Suppressor macrophage treated with lipopolysaccharide for 1 hour (primary cell): ENCODE results near the gene NPLOC4.
"Not testable (repeated sequence)": the region's sequence is repeated elsewhere in the genome, so short reads cannot be mapped to it uniquely, and the experiment has no call there.

Experiments used
- DNase-seq, 3 donors: peaks; one replicate each; pipeline ENCODE4 v3.0.0-alpha.2; 2020 to 2022

NPLOC4 gene

DNA sequence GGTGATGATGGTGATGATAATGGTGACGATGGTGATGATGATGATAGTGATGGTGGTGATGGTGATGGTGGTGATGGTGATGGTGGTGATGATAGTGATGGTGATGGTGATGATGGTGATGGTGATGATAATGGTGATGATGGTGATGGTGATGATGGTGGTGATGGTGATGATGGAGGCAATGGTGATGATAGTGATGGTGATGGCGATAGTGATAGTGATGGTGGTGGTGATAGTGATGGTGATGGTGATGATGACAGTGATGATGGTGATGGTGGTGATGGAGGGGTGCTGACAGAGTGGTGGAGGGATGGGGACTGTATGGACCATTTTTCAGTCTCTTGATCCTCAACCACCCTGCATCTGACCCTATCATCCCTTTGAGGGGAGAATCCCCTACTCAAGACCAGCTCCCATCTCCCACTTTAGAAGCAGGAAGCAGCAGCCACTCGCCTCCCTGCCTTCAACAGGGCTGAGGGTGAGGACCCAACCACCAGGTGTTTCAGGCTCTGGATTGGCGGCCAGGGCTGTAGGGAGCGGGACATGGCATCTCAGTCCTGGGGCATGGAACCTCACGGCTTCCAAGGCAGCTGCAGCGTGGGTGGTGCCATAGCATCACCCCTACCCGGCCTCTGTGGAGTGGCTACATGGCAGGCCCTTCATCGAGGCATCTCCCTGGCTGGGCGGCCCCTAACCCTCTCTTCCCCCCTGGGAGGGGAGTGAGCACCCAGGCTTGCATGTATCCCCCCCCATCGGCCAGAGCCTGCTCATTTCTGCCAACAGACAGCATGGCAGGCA is 104.2 kb downstream of the NPLOC4 start:
- DNase-seq, result no peak

DNA sequence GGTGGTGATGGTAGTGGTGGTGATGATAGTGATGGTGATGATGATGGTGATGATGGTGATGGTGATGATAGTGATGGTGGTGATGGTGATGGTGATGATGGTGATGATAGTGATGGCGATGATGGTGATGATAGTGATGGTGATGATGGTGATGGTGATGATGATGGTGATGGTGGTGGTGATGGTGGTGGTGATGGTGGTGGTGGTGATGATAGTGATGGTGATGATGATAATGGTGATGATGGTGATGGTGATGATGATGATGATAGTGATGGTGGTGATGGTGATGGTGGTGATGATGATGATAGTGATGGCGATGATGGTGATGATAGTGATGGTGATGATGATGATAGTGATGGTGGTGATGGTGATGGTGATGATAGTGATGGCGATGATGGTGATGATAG is 104.9 kb downstream of the NPLOC4 start:
- not testable (repeated sequence) for DNase-seq

DNA sequence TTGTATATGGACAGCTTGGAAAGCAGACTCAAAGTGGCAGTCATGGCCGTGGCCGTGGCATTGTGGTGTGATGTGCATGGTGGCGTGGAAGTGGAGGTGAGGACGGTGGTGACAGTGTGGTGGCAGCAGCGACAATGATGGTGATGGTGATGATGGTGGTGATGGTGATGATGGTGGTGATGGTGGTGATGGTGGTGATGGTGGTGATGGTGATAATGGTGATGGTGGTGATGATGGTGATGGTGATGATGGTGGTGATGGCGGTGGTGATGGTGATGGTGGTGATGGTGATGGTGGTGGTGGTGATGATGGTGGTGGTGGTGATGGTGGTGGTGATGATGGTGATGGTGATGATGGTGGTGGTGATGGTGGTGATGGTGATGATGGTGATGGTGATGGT is 105.9 kb downstream of the NPLOC4 start:
- not testable (repeated sequence) for DNase-seq

DNA sequence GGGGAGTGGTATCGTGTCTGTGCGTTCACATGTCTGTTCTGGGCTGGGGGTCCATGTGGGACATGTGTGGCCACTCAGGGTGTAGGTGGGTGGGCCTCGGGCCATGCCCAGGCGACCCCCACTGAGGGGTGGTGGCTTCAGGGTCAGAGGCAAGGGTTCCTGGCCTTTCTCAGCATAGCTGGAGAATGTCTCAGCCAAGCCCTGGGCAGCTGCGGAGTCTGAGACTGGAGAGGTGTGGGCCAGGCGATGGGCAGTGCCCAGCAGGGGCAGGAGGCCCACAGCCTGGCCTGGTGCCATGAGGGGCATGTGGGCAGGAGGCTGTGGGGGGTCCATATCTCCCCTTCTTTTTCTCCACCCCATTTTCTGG is 107.5 kb downstream of the NPLOC4 start:
- no peak for DNase-seq

DNA sequence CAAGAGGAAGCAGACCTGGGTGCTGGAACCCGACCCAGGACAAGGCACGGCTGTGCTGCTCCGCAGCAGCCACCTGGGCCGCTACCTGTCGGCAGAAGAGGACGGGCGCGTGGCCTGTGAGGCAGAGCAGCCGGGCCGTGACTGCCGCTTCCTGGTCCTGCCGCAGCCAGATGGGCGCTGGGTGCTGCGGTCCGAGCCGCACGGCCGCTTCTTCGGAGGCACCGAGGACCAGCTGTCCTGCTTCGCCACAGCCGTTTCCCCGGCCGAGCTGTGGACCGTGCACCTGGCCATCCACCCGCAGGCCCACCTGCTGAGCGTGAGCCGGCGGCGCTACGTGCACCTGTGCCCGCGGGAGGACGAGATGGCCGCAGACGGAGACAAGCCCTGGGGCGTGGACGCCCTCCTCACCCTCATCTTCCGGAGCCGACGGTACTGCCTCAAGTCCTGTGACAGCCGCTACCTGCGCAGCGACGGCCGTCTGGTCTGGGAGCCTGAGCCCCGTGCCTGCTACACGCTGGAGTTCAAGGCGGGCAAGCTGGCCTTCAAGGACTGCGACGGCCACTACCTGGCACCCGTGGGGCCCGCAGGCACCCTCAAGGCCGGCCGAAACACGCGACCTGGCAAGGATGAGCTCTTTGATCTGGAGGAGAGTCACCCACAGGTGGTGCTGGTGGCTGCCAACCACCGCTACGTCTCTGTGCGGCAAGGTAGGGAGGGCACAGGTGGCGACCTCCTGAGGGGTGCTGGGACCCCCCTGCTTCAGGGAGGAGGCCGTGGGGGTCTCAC is 108.1 kb downstream of the NPLOC4 start:
- DNase-seq, result no peak

DNA sequence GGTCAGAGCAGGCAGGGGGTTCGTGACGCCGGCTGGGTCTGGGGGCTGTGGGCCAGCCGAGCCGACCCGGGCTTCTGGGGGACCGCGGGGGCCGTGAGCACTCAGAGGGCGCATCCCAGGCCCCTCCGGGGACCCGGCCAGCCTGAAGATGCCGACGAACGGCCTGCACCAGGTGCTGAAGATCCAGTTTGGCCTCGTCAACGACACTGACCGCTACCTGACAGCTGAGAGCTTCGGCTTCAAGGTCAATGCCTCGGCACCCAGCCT is 108.6 kb downstream of the NPLOC4 start:
- DNase-seq, result no peak

DNA sequence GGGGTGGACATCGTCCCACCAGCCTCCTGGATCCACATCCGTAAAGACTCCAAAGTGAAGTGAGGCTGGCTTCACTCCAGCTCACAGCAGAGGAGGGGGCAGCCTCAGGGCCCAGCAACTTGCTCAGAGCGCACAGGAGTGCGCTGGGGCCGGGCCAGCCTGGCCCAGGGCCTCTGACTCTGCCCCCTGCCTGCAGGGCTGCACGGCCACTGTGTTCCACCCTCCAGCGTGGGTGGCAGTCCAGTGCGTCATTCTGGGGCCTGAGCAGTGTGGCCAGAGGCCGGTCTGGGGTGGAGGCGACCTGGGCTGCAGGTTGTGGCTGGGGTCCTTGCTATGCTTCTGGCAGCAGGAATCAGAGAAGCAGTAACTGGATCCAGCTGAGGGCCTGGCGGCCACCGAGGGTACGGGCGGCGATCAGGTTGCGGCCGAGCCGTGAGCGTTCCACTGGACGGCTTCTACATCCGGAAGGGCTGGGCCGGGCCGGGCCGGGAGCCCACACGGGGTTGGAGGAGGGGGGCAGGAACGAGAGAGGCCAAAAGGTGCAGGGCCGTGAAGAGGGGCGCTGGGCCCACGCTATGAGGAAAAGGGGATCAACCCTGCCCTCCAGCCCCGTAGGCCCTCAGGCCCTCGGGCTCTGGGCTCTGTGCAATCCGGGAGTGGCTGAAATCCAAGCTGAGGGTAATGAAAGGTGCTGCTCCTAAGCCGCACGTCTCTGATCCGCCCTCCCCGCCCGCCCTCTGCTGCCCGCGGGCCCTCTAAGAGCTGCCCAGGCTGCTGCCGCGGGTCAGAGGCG is 109.1 kb downstream of the NPLOC4 start, which contains the start of gene FSCN2:
Gene FSCN2 (plus strand): TSS at position 787 of the 793 bp plus-strand sequence. CDS start 155 bp downstream, outside the sequence.
- no peak for DNase-seq

DNA sequence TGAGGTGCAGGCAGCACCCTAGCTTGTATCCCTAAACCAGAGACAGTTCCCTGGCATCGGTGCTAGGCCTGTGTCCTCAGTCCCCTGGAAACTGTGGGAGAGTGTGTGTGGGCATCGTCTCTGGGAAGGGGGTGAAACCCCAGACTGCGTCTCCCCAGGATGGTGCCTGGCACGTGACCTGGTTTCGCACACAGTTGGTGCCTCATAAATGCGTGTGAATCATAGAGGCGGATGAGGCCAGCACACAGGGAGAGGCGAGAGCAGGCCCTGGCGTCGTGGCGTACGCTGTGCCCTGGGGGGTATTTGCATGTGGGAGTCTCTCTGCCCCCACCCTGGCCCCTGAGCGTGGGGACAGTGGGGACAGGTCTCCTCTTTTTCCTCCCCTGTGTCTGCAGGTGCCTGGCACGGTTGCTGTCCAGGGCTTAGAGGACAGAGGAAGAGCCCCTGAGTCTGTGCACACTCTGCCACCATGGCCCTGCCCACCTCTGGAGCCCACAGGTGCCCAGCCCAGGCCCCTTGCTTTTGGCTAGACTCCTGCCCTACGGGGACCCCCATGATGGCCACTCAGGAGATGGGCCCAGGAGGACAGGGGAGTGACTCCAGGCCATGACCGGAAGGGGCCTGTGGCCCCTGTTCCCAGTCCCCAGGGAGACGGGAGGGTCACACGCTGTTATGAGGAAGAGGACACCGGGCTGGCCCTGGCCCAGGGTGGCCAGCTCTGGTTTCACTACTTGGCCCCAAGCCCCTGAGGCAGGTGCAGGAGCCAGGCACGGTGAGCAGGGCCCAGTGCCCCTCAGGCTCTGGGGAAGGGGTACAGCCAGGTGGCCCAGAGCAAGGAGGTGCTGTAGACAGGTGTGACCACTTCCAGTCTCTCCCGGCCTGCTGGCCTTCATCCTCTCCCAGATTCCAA is 110.0 kb downstream of the NPLOC4 start:
- no peak for DNase-seq

DNA sequence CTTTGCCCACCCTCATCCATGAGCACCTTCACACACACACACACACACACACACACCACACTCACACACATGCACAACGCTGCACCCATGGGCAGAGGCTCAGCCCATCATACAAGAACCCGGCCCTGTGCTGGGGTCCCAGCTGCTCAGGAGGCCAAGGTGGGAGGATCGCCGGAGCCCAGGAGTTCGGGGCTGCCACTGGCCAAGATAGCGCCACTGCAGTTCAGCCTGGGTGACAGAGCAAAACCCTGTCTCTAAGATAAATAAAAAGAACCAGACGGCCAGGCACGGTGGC is 112.1 kb downstream of the NPLOC4 start:
- DNase-seq, result no peak

DNA sequence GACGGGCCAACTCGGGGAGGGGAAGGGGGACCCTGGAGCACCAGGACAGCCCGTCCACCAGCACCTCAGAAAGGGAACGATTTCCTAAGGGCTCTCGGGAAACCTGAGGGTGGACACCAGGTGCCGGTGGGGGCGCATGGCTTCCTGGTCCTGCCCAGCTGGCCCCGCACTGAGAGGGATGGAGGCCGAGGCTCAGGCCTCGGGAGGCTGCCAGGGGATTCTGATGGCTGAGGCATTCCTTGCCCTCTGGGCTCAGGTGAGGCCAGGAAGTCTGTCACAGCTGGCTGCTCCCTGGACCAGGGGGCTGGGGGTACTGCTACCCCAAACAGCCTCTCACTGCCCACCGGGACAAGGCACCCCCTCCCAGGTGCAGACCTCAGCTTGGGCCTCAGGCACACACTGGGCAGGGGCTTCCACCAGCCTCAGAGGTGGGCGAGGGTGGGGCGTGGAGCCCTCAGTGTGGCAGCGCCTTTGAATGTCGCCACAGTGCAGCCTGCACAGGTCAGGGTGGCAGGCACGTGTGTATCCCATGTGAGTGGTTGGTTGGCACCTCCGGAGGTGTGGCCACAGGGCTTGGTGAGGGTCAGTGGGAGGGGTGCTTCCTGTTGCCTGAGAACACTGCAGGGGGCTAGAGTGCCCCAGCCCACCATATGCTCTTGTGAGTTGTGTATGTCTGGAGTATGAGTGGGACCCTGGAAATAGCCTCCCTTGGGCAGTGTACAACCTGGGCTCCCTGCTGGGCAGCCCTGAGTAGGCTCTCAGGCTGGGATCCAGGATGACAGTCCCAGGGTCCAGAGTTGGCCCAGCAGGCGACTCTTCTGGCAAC is 112.7 kb downstream of the NPLOC4 start:
- DNase-seq, result no peak

DNA sequence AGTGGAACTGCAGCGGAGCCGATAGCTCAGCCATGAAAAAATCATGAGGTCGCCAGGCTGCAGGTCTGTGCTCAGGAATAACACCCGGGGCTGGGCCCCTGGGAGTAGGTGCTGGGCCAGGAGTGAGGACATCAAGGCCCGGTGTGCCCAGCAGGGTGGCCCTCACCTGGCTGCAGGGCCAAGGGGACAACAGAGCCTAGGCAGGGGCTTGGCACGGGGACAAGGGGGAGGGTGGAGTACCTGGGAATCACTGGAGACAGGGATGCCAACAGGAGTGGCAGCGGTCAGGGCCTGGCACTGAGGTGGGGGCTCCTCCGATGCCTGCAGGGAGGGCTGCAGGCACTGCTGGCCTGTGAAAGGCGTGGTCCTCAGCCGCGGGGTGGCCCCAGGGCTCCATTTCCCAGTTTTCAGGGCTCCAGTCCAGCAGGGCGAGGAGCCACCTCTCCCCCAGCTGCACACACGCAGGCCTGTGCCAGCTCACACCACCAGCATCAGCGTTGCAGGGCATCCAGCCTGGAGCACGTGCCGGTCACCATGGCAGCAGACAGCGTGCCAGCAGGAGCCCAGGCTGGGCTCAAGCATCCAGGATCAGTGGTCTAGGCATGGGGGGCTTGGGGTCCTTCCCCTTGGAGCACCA is 113.4 kb downstream of the NPLOC4 start:
- no peak for DNase-seq

DNA sequence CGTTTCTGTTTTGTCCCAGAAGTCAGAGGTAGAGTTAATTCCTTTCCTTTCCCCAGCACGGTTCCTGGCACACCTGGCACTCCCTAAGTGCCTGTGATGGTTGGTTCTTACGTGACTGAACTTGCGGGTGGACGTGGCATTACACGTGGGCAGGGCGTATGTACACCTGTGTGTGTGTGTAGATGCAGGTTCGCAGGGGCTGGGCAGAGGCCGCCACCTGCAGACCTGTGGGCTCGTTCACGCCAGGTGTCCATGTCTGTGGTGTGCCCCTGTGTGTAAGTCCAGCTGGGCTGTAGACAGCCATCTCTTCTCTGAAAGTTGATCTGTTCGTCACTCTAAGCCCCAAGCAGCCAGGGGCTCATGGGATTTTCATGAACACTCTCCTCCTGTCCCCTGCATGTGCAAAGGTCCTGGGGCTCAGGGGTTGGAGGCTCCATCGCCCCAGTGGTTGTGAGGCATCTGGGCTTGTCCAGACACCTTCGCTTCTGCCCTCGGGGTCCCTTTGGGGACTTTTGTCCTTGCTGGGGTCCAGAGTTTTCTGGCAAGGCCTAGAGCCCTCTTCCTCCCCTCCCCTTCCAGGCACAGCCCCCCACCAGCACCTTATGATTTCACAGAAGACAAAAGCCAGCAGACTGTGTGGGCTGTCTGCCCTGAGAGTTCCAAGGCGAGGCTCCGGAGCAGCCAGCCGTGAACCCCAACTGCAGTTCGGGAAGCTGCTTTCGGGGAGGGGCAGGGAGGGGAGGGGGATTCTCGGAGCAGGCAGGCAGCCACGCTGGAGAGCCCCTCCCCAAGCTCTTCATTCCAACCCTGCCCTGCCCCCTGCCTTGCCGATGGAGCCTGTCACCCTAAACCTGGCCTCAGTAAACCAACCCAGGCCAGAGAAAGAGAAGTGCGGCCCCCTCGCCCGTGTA is 114.2 kb downstream of the NPLOC4 start:
- DNase-seq, result peak in 2 of 3 donors; percentile 47 to 58

DNA sequence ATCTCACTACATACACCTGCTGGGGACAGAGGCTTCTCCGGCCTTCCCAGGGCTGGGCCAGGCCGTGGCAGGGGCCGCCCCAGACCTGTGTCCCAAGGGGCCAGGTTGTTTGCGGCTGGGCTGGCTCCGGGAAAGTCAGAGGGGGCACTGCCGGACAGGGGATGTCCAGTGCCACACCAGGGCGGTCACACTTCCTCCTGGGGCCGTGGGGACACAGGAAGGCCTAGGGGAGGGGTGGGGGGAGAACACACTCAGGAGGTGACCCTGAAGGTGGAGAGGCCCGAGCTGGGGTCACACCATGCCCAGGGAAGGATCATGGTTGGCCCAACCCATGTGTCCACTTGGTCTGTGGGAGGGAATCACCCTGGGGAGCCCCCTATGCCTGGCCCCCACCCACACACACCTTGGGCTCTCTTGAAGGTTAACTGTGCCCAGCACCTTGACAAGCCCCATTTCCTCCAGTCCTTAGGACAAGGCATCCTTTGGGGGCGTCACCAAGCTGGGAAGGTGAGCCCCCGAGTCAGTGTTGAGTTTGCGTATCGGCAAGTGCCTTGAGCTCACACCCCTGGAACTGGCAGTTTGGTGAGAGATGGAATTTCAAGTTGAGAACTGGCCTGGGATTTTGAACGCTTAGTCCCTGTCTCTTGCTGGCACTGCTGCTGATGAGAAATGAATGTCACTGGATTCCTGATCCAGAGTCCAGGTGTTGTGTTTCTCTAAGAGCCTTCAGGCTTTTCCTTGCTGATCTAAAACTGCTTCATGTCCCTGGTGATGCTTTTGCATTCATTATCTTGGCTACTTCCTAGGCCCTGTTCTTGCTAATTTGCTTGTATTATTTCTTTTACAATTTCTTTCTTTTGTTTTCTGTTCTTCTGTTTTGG is 116.7 kb downstream of the NPLOC4 start:
- DNase-seq, result no peak

DNA sequence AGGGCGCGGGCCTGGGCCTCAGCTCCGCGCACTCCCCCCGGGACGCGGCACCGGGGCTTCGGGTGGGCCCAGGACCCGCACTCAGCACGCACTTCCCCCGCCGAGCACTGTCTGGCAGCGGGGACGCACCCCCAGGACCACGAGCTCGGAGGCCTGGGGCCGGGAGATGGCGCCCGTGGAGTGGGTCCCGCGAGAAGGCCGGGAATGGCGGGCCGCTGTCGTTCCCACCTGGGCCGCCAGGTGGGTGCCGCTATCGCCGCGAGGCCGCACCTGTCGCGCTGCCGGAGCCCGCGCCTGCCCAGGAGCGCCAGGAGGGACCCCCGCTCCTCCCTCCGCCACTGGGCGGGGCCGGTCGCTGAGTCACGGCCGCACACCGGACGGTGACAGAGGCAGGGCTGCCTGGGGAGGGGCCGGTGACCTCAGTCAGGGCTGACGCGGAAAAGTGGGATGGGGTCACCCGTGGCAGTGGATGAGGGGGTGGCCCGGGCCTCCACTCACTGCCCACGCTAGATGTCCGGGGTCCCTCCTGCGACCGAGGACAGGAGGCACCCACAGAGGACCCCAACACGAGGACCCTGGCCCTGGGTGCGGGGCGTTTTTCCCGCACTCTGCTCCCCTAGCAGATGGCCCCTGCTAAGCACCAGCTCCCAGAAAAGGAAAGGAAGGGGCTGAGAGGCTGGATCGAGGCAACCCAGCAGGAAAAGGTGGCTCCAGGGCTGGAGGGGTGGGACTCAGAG is 117.5 kb downstream of the NPLOC4 start:
- DNase-seq, result peak; percentile 53 to 77 (median 63)

DNA sequence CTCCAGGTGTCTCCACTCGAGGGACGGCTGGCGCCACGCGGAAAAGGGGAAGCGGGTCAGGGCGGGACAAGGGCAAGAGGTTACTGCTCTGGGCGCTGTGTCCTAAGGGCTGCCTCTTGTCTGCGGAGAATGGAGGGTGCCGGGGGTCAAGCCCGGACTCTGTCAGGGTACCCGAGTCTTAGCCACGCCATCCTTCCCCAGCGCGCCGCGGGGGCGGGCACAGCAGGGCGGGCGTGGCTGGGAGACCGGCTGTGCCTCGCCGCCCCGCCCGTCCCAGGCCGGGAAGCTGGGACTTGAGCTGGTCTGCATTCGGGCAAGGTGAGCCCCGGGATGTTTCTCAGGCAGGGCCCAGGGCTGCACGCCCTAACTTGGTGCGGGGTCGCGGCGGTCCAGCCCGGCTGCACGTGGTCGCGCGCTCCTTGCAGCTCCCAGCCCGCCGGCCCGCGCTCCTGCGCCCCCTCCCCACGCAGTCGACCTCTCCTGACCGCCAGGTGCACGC is 118.1 kb downstream of the NPLOC4 start:
- DNase-seq, result peak; percentile 34 to 72 (median 50)

DNA sequence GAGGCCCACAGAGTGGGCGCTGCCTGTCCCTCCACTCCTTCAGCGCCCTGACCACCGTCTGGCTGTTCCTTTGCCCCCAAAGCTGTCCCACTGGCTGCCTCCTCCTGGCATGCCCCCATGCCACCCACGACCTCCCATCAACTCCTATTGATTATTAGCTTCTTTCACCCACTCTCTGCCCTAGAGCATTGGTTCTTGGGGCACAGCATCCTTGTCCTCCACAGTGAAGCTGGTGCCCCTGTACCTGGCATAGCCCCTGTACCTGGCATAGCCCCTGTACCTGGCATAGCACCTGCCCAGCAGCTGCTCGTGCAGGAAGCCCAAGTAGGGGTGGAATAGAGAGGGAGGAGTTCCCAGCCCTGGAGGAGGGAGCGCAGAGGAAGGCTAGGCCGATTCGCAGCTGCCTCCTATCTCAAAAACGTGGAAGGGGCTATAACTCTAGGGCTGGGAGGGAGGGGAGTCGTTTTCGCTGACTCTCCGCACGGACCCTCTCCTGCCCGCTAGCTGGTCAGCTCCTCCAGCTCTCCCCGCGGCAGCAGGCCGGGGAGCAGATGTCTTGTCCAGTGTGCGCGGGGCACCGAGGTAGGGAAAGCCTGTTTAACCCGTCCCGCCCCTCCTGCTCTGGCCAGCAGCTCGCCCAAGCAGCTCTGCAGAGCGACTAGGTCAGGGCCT is 118.7 kb downstream of the NPLOC4 start:
- no peak for DNase-seq

DNA sequence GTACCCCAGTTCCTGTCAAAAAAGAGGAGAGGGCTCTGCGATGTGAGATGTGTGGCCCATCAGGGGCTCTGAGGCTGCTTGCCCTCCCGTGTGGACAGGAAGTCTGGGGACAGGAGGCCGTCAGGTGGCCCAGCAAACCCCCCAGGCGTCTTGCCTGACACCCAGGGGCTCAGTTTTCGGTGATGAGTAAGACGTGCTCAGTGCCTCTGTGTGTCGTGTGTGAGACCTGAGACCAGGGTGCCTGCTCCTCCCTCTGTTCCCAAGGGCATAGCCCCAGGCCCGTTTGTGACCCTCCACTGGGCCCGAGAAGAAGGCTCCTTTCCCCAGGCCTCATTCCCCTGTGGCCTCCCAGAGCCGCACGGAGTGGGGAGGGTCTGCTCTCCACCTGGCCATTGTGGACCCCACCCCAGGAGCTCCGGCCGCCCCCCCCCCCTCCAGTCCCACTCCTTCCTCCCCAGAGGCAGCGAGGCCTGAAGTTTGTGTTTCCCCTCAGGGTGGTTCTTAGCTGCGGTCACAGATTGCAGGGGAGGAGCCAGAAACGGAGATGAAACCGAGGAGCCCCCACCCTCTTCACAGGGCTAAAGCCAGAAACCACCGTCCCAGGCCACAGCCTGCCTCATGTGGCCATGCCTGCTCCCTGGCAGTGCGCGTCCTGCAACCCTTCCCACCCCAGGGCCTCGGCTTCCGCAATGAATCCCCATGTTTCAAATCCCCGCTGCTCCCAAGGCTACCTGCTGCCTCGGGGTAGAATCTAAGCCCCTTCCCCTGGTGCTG is 119.4 kb downstream of the NPLOC4 start:
- peak in 2 of 3 donors; percentile 36 to 41 for DNase-seq
